Endothelial cell of umbilical vein (primary cell): ENCODE data around the gene HIVEP1. TPM values are rescaled to one million over a fixed set of nuclear protein-coding genes. Genes with fewer than 3 reads are reported as not detected.

Source experiments
- BruUV-seq: library from RNA; stranded (reverse); fragments of 400-500 nt; replicated peaks from 2 replicates; lab custom pipeline; 2021; lab: Mats Ljungman, UMichigan
- CTCF ChIA-PET: fragments of 300-600, 350-600 bp; sonication (Branson Sonifier 250); formaldehyde crosslinking; loops from one replicate; lab custom pipeline; 2021; ENCODE audit warnings: antibody characterized with exemption, inconsistent platforms; lab: Charles Lee
- POLR2A ChIA-PET: fragments of 300-600, 350-600 bp; sonication (Branson Sonifier 250); formaldehyde crosslinking; loops from one replicate; lab custom pipeline; 2021; ENCODE audit warnings: antibody characterized with exemption, inconsistent platforms; lab: Charles Lee
- DNase-seq: peaks from one replicate; pipeline ENCODE4 v3.0.0-alpha.2; 2011; ENCODE audit warnings: low read depth, low spot score
- FAIRE-seq: peaks from 2 replicates; lab custom pipeline; 2011; peaks lifted over from hg19 to GRCh38; lab: Jason Lieb, UNC
- H2AFZ ChIP-seq: 2 replicates; pipeline ENCODE4 v1.6.0; 2012; ENCODE audit warnings: low read depth, low read length, control low read depth, inconsistent platforms
- H3K27ac ChIP-seq: 2 replicates; pipeline ENCODE4 v1.5.1; 2011; ENCODE audit warnings: low read depth, mild to moderate bottlenecking, control low read depth, low read length, moderate library complexity; ENCODE audit not compliant: insufficient read depth
- H3K27me3 ChIP-seq, 2 experiments: 2 replicates each; pipeline versions ENCODE4 v1.6.0 to v1.6.1; 2011; ENCODE audit warnings: low read length in 2 of 2, mixed read lengths in 1 of 2; ENCODE audit not compliant: control insufficient read depth in 2 of 2, insufficient read depth in 2 of 2
- H3K36me3 ChIP-seq, 2 experiments: 2 replicates in 1 of 2; 3 replicates in 1 of 2; pipeline ENCODE4 v1.5.1; 2011; ENCODE audit warnings: low read length in 2 of 2, mild to moderate bottlenecking in 1 of 2, moderate library complexity in 1 of 2; ENCODE audit not compliant: control insufficient read depth in 2 of 2, insufficient read depth in 2 of 2; ENCODE audit errors: extremely low read depth in 1 of 2
- H3K4me1 ChIP-seq: 3 replicates; pipeline ENCODE4 v1.5.1; 2011; ENCODE audit warnings: mild to moderate bottlenecking, low read length; ENCODE audit not compliant: control insufficient read depth, insufficient read depth; ENCODE audit errors: extremely low read depth
- H3K4me2 ChIP-seq: 2 replicates; pipeline ENCODE4 v1.6.1; 2011; ENCODE audit warnings: low read length, control low read depth, mixed read lengths; ENCODE audit not compliant: insufficient read depth
- H3K4me3 ChIP-seq, 3 experiments: fragments of 200-600 bp in 1 of 3; sonication (generic), shearing (Covaris generic) in 1 of 3; replicated peaks in 1 of 3; 2 replicates each; pipeline ENCODE4 v1.5.1; 2011 to 2016; ENCODE audit warnings: control low read depth in 3 of 3, low read length in 3 of 3, mild to moderate bottlenecking in 2 of 3, inconsistent platforms in 1 of 3, low read depth in 1 of 3, moderate library complexity in 1 of 3; ENCODE audit not compliant: insufficient read depth in 1 of 3
- H3K79me2 ChIP-seq: 2 replicates; pipeline ENCODE4 v1.6.0; 2012; ENCODE audit warnings: low read length, inconsistent platforms; ENCODE audit not compliant: control insufficient read depth, insufficient read depth
- H3K9ac ChIP-seq: replicated peaks from 2 replicates; pipeline ENCODE3; 2011; ENCODE audit warnings: low read length, control low read depth; ENCODE audit not compliant: insufficient read depth; ENCODE audit errors: extremely low read depth
- H3K9me1 ChIP-seq: replicated peaks from 3 replicates; pipeline ENCODE4 v1.6.0; 2011; ENCODE audit warnings: mild to moderate bottlenecking, low read length; ENCODE audit not compliant: control insufficient read depth, insufficient read depth; ENCODE audit errors: extremely low read depth
- H3K9me3 ChIP-seq: replicated peaks from 2 replicates; pipeline ENCODE4 v1.5.1; 2012; ENCODE audit warnings: low read length, inconsistent platforms; ENCODE audit not compliant: control insufficient read depth, insufficient read depth
- H4K20me1 ChIP-seq: replicated peaks from 2 replicates; pipeline ENCODE3; 2011; ENCODE audit warnings: mild to moderate bottlenecking, low read length; ENCODE audit not compliant: control insufficient read depth, insufficient read depth; ENCODE audit errors: extremely low read depth
- CTCF ChIP-seq, 2 donors: IDR thresholded peaks; 1 replicate in 1 of 2; 2 replicates in 1 of 2; pipeline ENCODE4 v1.5.1; 2011; ENCODE audit warnings: low read length in 2 of 2, mild to moderate bottlenecking in 2 of 2, moderate library complexity in 2 of 2, control low read depth in 1 of 2, inconsistent platforms in 1 of 2, low read depth in 1 of 2; ENCODE audit not compliant: insufficient read depth in 1 of 2; ENCODE audit errors: extremely low read depth in 1 of 2
- EZH2 ChIP-seq: IDR thresholded peaks from 2 replicates; pipeline ENCODE4 v1.6.1; 2012; ENCODE audit warnings: borderline replicate concordance, low read depth, mild to moderate bottlenecking, moderate library complexity, low read length, inconsistent platforms; ENCODE audit not compliant: severe bottlenecking
- FOS ChIP-seq: IDR thresholded peaks from 2 replicates; pipeline ENCODE4 v1.6.1; 2011; ENCODE audit warnings: mild to moderate bottlenecking, low read length, moderate library complexity, borderline replicate concordance; ENCODE audit not compliant: insufficient read depth
- GATA2 ChIP-seq: IDR thresholded peaks from 2 replicates; pipeline ENCODE4 v1.7.0; 2011; ENCODE audit warnings: low read depth, mild to moderate bottlenecking, moderate library complexity, mixed read lengths, low read length; ENCODE audit not compliant: insufficient read length, insufficient read depth
- JUN ChIP-seq: IDR thresholded peaks from 2 replicates; pipeline ENCODE4 v1.6.1; 2011; ENCODE audit warnings: borderline replicate concordance, low read depth; ENCODE audit not compliant: insufficient read length, insufficient read depth
- MAX ChIP-seq: IDR thresholded peaks from 2 replicates; pipeline ENCODE4 v1.6.1; 2011; ENCODE audit not compliant: insufficient read depth, insufficient read length
- MYC ChIP-seq: IDR thresholded peaks from one replicate; pipeline ENCODE4 v1.6.1; 2011; ENCODE audit warnings: mild to moderate bottlenecking, low read depth, low read length
- POLR2A ChIP-seq: IDR thresholded peaks from 2 replicates; pipeline ENCODE4 v1.6.1; 2012; ENCODE audit warnings: low read depth, mild to moderate bottlenecking, control low read depth, low read length
- POLR2AphosphoS5 ChIP-seq: IDR thresholded peaks from 2 replicates; pipeline ENCODE4 v1.6.1; 2012; ENCODE audit warnings: low read depth, mild to moderate bottlenecking, control low read depth, low read length, moderate library complexity; ENCODE audit not compliant: insufficient read depth
- dilution Hi-C: fragments of 300-500 bp; cut with MboI; formaldehyde crosslinking; loops from one replicate; pipeline ENCODE4 v1.15.0; 2019; ENCODE audit warnings: low sequenced_read_pairs; ENCODE audit not compliant: extremely low pct_ligation_motif_present
- intact Hi-C: fragments of 100-400 bp; cut with micrococcal nuclease; formaldehyde crosslinking; loops from one replicate; pipeline ENCODE4 v1.10.0; 2022
- polyA plus RNA-seq, 4 experiments: library from polyadenylated mRNA; depleted of rRNA in 3 of 4; stranded (reverse) in 3 of 4; unstranded in 1 of 4; fragments of >200 nt; gene quantifications; 2 replicates each; pipeline versions ENCODE4 v1.2.1 to v1.2.3, GENCODE V29; 2011 to 2012; ENCODE audit warnings: missing spikeins in 1 of 4
- total RNA-seq: library from RNA; stranded (reverse); gene quantifications from 2 replicates; pipeline ENCODE4 v1.2.3, GENCODE V29; 2021

The HIVEP1 gene
- total and polyA plus RNA-seq, 2 donors (not counting 3 experiments of a cell fraction or from before 2014, with no cell fraction given), result 33.5 to 49.2 TPM

DNA sequence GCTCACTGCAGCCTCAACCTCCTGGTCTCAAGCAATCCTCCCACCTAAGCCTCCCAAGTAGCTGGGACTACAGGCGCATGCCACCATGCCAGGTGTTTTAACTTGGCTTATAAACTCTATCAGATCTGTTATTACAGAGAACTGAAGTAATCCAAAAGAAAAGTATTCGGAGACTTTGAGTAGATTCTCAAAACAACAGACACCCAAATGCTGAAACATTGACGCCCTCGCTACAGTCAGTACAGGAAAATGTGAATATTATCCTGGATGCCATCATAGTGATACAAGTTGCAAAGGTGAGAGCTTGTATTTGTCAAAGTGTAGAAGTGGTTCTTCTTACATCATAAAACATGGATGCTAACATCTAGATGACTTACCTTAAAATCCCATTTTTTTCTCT, 169.4 kb downstream of the HIVEP1 start:
- H3K27ac ChIP-seq, result no peak overlapping the region
- H3K4me1 ChIP-seq, result no peaks in the 10 kb centered on the region
- no peak for TF ChIP-seq POLR2AphosphoS5
- TF ChIP-seq GATA2, result no peak
- no peak for TF ChIP-seq EZH2
- TF ChIP-seq POLR2A, result no peak
- no peak for TF ChIP-seq MAX
- no peak for TF ChIP-seq JUN
- TF ChIP-seq FOS, result no peak
- TF ChIP-seq CTCF (IDR thresholded peaks at IDR 0.05; ENCODE audit: extremely low read depth in 1 of 2, insufficient read depth in 1 of 2, low read depth in 1 of 2, low read length in 2 of 2), result no peak
- no peak for TF ChIP-seq MYC
- H3K4me2 ChIP-seq, result no peak overlapping the region
- no peaks in the 10 kb centered on the region for H4K20me1 ChIP-seq
- intact Hi-C loops (no loop called here), dilution Hi-C loops (no loop called here)
- DNase-seq (no peak), FAIRE-seq (no peak)
- CTCF ChIA-PET, result interaction anchor here (1.2 kb wide), 1 partner anchor 10 kb away, joined by 4 read pairs; no protein-coding TSS in a partner anchor
- H3K36me3 ChIP-seq, result no peaks in the 10 kb centered on the region
- no peaks in the 10 kb centered on the region for H3K27me3 ChIP-seq
- H2AFZ ChIP-seq, result no peak overlapping the region
- H3K79me2 ChIP-seq, result no peaks in the 10 kb centered on the region
- no peaks in the 10 kb centered on the region for H3K9me3 ChIP-seq
- H3K9ac ChIP-seq, result no peak overlapping the region
- no peak overlapping the region for H3K4me3 ChIP-seq
- no TSS peak for BruUV-seq
- no peaks in the 10 kb centered on the region for H3K9me1 ChIP-seq
- POLR2A ChIA-PET, result no interaction called here
